Measurements from ENCODE around the gene SLC4A4. TPM values are rescaled to one million over a fixed set of nuclear protein-coding genes. Genes with fewer than 3 reads are reported as not detected.

SLC4A4 gene
- total and polyA plus RNA-seq, 4 donors = 3.0 to 36.7 (median 8.2) TPM

- no peak for TF ChIP-seq CTCF (IDR thresholded peaks at IDR 0.05; ENCODE audit: low read depth, low read length, missing input control)
- no peak for TF ChIP-seq TAF1 (conservative IDR thresholded peaks at IDR 0.05)
- no peak for TF ChIP-seq SP1 (IDR thresholded peaks at IDR 0.05)
- TF ChIP-seq EGR1 (IDR thresholded peaks at IDR 0.05; ENCODE audit: low read depth in 2 of 2) = no peak
- TF ChIP-seq, protein P1, sequence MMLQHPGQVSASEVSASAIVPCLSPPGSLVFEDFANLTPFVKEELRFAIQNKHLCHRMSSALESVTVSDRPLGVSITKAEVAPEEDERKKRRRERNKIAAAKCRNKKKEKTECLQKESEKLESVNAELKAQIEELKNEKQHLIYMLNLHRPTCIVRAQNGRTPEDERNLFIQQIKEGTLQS (IDR thresholded peaks at IDR 0.05) = no peak
- no peak for TF ChIP-seq GABPA (IDR thresholded peaks at IDR 0.05 in 1 of 2, conservative IDR thresholded peaks at IDR 0.05 in 1 of 2)
These were observed 215.2 kb downstream of the SLC4A4 start (continued) for GRCh38 chr4:71554025-71554424.

DNA sequence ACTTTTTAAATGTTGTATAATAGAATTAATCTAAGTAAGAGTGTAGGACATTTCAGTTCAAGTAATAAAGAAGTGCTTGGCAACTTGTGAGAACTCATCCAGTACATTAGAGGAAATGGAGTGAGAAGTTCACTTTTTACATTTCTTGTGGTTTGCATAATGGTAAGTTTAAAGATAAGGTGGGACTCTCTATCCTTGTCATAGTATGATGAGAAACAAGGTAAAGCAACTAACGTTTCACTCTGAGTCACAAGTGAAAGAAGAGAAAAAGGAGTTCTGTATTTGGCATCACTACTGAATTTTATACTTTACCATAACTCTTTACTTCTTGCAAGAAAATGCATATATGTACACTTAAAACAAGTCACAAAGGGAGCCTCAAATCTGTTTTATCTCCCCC is 219.4 kb downstream of the SLC4A4 start:
- Histone ChIP-seq H3K36me3 (ENCODE audit: control insufficient read depth in 4 of 4, insufficient read depth in 3 of 4, low read depth in 1 of 4, low read length in 3 of 4) (peaks cover 0 to 4% (median 2%) of the 10 kb centered on the region in 4 donors), H3K9me3 (ENCODE audit: control insufficient read depth in 4 of 4, low read length in 3 of 4) (no peaks in the 10 kb centered on the region), H3K4me3 (ENCODE audit: low read depth in 1 of 3, low read length in 3 of 3) (no peak overlapping the region), H3K27ac (ENCODE audit: low read depth in 1 of 2, low read length in 2 of 2) (no peak overlapping the region), H3K9ac (ENCODE audit: low read depth in 1 of 2, low read length in 2 of 2) (no peak overlapping the region), H3K4me1 (ENCODE audit: control insufficient read depth in 4 of 4, insufficient read depth in 4 of 4, low read length in 3 of 4) (no peaks in the 10 kb centered on the region), H3K27me3 (ENCODE audit: control insufficient read depth in 4 of 4, insufficient read depth in 4 of 4, low read length in 3 of 4) (no peaks in the 10 kb centered on the region)
- 78% methylated on average over 1 of the region's 1 CpG for WGBS
- DNase-seq (ENCODE audit: low spot score) = no peak
- TF ChIP-seq RAD21 (IDR thresholded peaks at IDR 0.05) (no peak), JUND (IDR thresholded peaks at IDR 0.05) (no peak), TAF1 (conservative IDR thresholded peaks at IDR 0.05) (no peak), HNF4G (IDR thresholded peaks at IDR 0.05) (no peak), GABPA (IDR thresholded peaks at IDR 0.05 in 1 of 2, conservative IDR thresholded peaks at IDR 0.05 in 1 of 2) (no peak), HNF4A (conservative IDR thresholded peaks at IDR 0.05) (no peak), FOXA1 (IDR thresholded peaks at IDR 0.05) (no peak), MAX (IDR thresholded peaks at IDR 0.05) (no peak), EGR1 (IDR thresholded peaks at IDR 0.05; ENCODE audit: low read depth in 2 of 2) (no peak), ZBTB33 (IDR thresholded peaks at IDR 0.05) (no peak), CTCF (IDR thresholded peaks at IDR 0.05; ENCODE audit: low read depth, low read length, missing input control) (no peak), RXRA (IDR thresholded peaks at IDR 0.05) (no peak), YY1 (IDR thresholded peaks at IDR 0.05) (no peak), SP1 (IDR thresholded peaks at IDR 0.05) (no peak), NR2F2 (IDR thresholded peaks at IDR 0.05) (no peak), REST (IDR thresholded peaks at IDR 0.05) (no peak)
- TF ChIP-seq, protein P1 (IDR thresholded peaks at IDR 0.05) = no peak

Data from liver (tissue), 9 donors.